B cell (primary cell): ENCODE data around the gene RNASE7. TPM values are rescaled to one million over a fixed set of nuclear protein-coding genes. Genes with fewer than 3 reads are reported as not detected.

Experiments
- ATAC-seq: fragments of 200-7000 bp; cut with Tn5 transposase; one replicate; pipeline ENCODE4 v1.10.0; 2021; ENCODE audit warnings: low read depth, mild to moderate bottlenecking, moderate number of reproducible peaks, moderate library complexity
- CTCF ChIA-PET: fragments of 350-600 bp; sonication (Branson Sonifier 250); formaldehyde crosslinking; loops from one replicate; lab custom pipeline; 2021; ENCODE audit warnings: antibody characterized with exemption, inconsistent platforms; lab: Charles Lee
- POLR2A ChIA-PET: fragments of 350-600 bp; sonication (Branson Sonifier 250); formaldehyde crosslinking; loops from one replicate; lab custom pipeline; 2021; ENCODE audit warnings: antibody characterized with exemption; lab: Charles Lee
- DNase-seq: peaks from one replicate; pipeline ENCODE4 v3.0.0; 2013
- H2AFZ ChIP-seq: 2 replicates; pipeline ENCODE4 v1.6.1; 2012; ENCODE audit warnings: mild to moderate bottlenecking, low read depth, low read length; ENCODE audit not compliant: insufficient read depth, poor library complexity, severe bottlenecking
- H3K27ac ChIP-seq, 2 donors: 1 replicate in 1 of 2; 2 replicates in 1 of 2; pipeline ENCODE4 v1.5.1; 2012 to 2013; ENCODE audit warnings: low read length in 2 of 2, mild to moderate bottlenecking in 2 of 2, moderate library complexity in 1 of 2
- H3K27me3 ChIP-seq, 4 experiments: fragments of 200-600 bp in 1 of 4; sonication (generic) in 1 of 4; replicated peaks in 1 of 4; 1 replicate in 2 of 4; 2 replicates in 2 of 4; pipeline versions ENCODE4 v1.6.1 to v1.7.0; 2013 to 2016; ENCODE audit warnings: low read length in 3 of 4, mild to moderate bottlenecking in 2 of 4, mixed read lengths in 1 of 4, moderate library complexity in 1 of 4; ENCODE audit not compliant: insufficient read depth in 4 of 4, control insufficient read depth in 3 of 4; ENCODE audit errors: control extremely low read depth in 1 of 4
- H3K36me3 ChIP-seq, 2 experiments: replicated peaks in 1 of 2; 1 replicate in 1 of 2; 2 replicates in 1 of 2; pipeline versions ENCODE4 v1.6.1 to v1.7.1; 2013; ENCODE audit warnings: low read length in 1 of 2; ENCODE audit not compliant: insufficient read depth in 2 of 2, control insufficient read depth in 1 of 2; ENCODE audit errors: control extremely low read depth in 1 of 2, extremely low read depth in 1 of 2
- H3K4me1 ChIP-seq, 2 donors: fragments of 200-600 bp in 1 of 2; sonication (generic) in 1 of 2; 1 replicate in 1 of 2; 2 replicates in 1 of 2; pipeline versions ENCODE4 v1.5.1 to v1.6.1; 2013 to 2017; ENCODE audit warnings: low read length in 2 of 2; ENCODE audit not compliant: control insufficient read depth in 2 of 2, insufficient read depth in 2 of 2
- H3K4me2 ChIP-seq: replicated peaks from 2 replicates; pipeline ENCODE3; 2012; ENCODE audit warnings: mild to moderate bottlenecking, low read depth, low read length; ENCODE audit not compliant: poor library complexity, severe bottlenecking
- H3K4me3 ChIP-seq, 5 experiments: fragments of 200-600 bp in 1 of 5; sonication (generic) in 1 of 5; 1 replicate in 3 of 5; 2 replicates in 2 of 5; pipeline versions ENCODE4 v1.5.1 to v1.7.0; 2011 to 2016; ENCODE audit warnings: low read length in 4 of 5, mild to moderate bottlenecking in 4 of 5, low read depth in 2 of 5, control low read depth in 1 of 5, moderate library complexity in 1 of 5; ENCODE audit not compliant: insufficient read depth in 1 of 5; ENCODE audit errors: control extremely low read depth in 1 of 5, extremely low read depth in 1 of 5
- H3K79me2 ChIP-seq: fragments of 200-600 bp; sonication (generic); one replicate; pipeline ENCODE4 v1.6.0; 2016; ENCODE audit warnings: low read length; ENCODE audit not compliant: control insufficient read depth, insufficient read depth
- H3K9ac ChIP-seq: fragments of 200-600 bp; sonication (generic); 2 replicates; pipeline ENCODE4 v1.6.1; 2017; ENCODE audit warnings: mild to moderate bottlenecking, low read length, moderate library complexity
- H3K9me3 ChIP-seq, 3 donors: one replicate each; pipeline versions ENCODE4 v1.6.1 to v1.7.1; 2013; ENCODE audit warnings: low read length in 2 of 3; ENCODE audit not compliant: control insufficient read depth in 2 of 3, insufficient read depth in 1 of 3; ENCODE audit errors: control extremely low read depth in 1 of 3
- H4K20me1 ChIP-seq: 2 replicates; pipeline ENCODE4 v1.6.0; 2012; ENCODE audit warnings: mild to moderate bottlenecking, low read length; ENCODE audit not compliant: insufficient read depth, control insufficient read depth, poor library complexity, severe bottlenecking
- H3K27ac Mint-ChIP-seq: one replicate; pipeline ENCODE4 v1.8.0; 2021; ENCODE audit warnings: mixed read lengths
- H3K27me3 Mint-ChIP-seq: one replicate; pipeline ENCODE4 v1.8.0; 2021; ENCODE audit warnings: mixed read lengths
- H3K4me1 Mint-ChIP-seq: one replicate; pipeline ENCODE4 v1.8.0; 2021; ENCODE audit warnings: mixed read lengths
- H3K4me3 Mint-ChIP-seq: one replicate; pipeline ENCODE4 v1.8.0; 2021; ENCODE audit warnings: mixed read lengths
- H3K9me3 Mint-ChIP-seq: one replicate; pipeline ENCODE4 v1.8.0; 2022; ENCODE audit warnings: mixed read lengths; ENCODE audit not compliant: insufficient read depth
- CTCF ChIP-seq: fragments of 200-600 bp; IDR thresholded peaks from one replicate; pipeline ENCODE4 v1.8.0; 2022; ENCODE audit warnings: antibody characterized with exemption, mild to moderate bottlenecking
- EZH2 ChIP-seq: IDR thresholded peaks from 2 replicates; pipeline ENCODE4 v1.6.1; 2012; ENCODE audit warnings: borderline replicate concordance, low read depth, mild to moderate bottlenecking, moderate library complexity, low read length; ENCODE audit not compliant: insufficient read depth, poor library complexity, severe bottlenecking
- WGBS: methylation state at CpG from one replicate; pipeline ENCODE4 v1.1.5; 2013; ENCODE audit warnings: missing lambda C conversion rate; ENCODE audit not compliant: insufficient coverage; 5-methylcytosine and 5-hydroxymethylcytosine counted together
- intact Hi-C: fragments of 100-400 bp; cut with micrococcal nuclease; formaldehyde crosslinking; loops from one replicate; pipeline ENCODE4 v1.10.0; 2022
- polyA plus RNA-seq: library from polyadenylated mRNA; depleted of rRNA; stranded (reverse); fragments of >200 nt; gene quantifications from 2 replicates; pipeline ENCODE4 v1.2.3, GENCODE V29; 2012
- total RNA-seq, 2 donors: library from RNA; stranded (reverse); fragments of 120-200 nt in 1 of 2; gene quantifications; 1 replicate in 1 of 2; 2 replicates in 1 of 2; pipeline versions ENCODE4 v1.2.3 to v1.2.4, GENCODE V29; 2013 to 2022

Gene RNASE7
- total and polyA plus RNA-seq, 2 donors (not counting 1 experiment from before 2014, with no cell fraction given) = not detected

GRCh38 chr14:21018781-21019180, 23.4 kb upstream of the RNASE7 start:
- H3K4me3 Mint-ChIP-seq = no peak overlapping the region
- DNase-seq (no peak), ATAC-seq (no peak)
- TF ChIP-seq EZH2 (no peak), CTCF (no peak)
- Histone ChIP-seq H3K9ac (no peak overlapping the region), H3K79me2 (no peaks in the 10 kb centered on the region), H4K20me1 (no peaks in the 10 kb centered on the region), H3K4me2 (no peak overlapping the region), H3K4me1 (peaks cover 4 to 5% of the 10 kb centered on the region in 2 donors), H3K27me3 (peaks cover 0 to 20% (median 8%) of the 10 kb centered on the region in 4 experiments), H3K9me3 (no peaks in the 10 kb centered on the region), H3K27ac (no peak overlapping the region), H3K36me3 (no peaks in the 10 kb centered on the region), H2AFZ (no peak overlapping the region), H3K4me3 (no peak overlapping the region)
- POLR2A ChIA-PET = no interaction called here
- H3K27ac Mint-ChIP-seq = no peak overlapping the region
- WGBS = no CpG with 5 or more reads among the region's 3 CpGs
- H3K9me3 Mint-ChIP-seq = no peaks in the 10 kb centered on the region
- CTCF ChIA-PET = interaction anchor here (1.1 to 15.1 kb wide), 9 partner anchors 11 to 87 kb away, joined by 3 to 348 read pairs (median 21); partner anchors contain the start of genes ARHGEF40, RNASE13, RNASE7 and TMEM253
- peaks cover 10% of the 10 kb centered on the region for H3K4me1 Mint-ChIP-seq
- intact Hi-C loops = no loop called here
- H3K27me3 Mint-ChIP-seq = peaks cover 29% of the 10 kb centered on the region

DNA sequence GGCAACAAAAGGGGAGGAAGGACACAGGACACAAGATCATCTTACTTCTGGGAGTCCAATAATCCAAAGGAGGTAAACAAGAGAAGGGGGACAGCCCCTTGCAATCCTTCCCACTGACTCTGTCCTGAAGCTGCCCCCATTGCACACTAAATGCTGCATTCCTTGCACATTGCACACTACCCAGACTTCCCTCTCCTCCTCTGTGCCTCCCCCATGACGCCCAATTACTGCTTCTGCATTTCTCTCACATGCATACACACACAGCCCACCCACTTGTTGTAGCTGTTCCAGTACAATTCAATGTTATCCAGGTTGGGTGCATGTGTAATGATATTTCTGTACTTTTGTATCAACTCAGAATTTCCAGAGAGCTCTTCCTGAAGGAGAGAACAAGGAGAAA, 22.8 kb upstream of the RNASE7 start:
- Histone ChIP-seq H2AFZ (no peak overlapping the region), H4K20me1 (no peaks in the 10 kb centered on the region), H3K27me3 (peaks cover 0 to 26% (median 9%) of the 10 kb centered on the region in 4 experiments), H3K4me3 (no peak overlapping the region), H3K27ac (no peak overlapping the region), H3K79me2 (no peaks in the 10 kb centered on the region), H3K36me3 (no peaks in the 10 kb centered on the region), H3K9me3 (no peaks in the 10 kb centered on the region), H3K9ac (no peak overlapping the region), H3K4me1 (peaks cover 10% of the 10 kb centered on the region in 2 donors), H3K4me2 (no peak overlapping the region)
- CTCF ChIA-PET = interaction anchor here (1.1 to 15.1 kb wide), 8 partner anchors 11 to 86 kb away, joined by 3 to 348 read pairs (median 5); partner anchors contain the start of genes ARHGEF40, RNASE13, TMEM253 and TPPP2
- POLR2A ChIA-PET = no interaction called here
- intact Hi-C loops = no loop called here
- H3K27me3 Mint-ChIP-seq = peaks cover 29% of the 10 kb centered on the region
- WGBS = 83% methylated on average over 1 of the region's 1 CpG
- DNase-seq (no peak), ATAC-seq (no peak)
- H3K4me1 Mint-ChIP-seq = peaks cover 16% of the 10 kb centered on the region
- no peak overlapping the region for H3K27ac Mint-ChIP-seq
- no peaks in the 10 kb centered on the region for H3K9me3 Mint-ChIP-seq
- H3K4me3 Mint-ChIP-seq = no peak overlapping the region
- no peak for TF ChIP-seq CTCF
- TF ChIP-seq EZH2 = no peak
